K562 (cell line): ENCODE data around the gene SLC25A33.
A peak's percentile ranks its signal among the peaks of the same experiment; 100 is the strongest.

Source experiments
- EZH2 ChIP-seq: IDR thresholded peaks from 2 replicates; pipeline ENCODE4 v1.6.1; 2012; ENCODE audit warnings: low read depth, mild to moderate bottlenecking, inconsistent platforms, low read length, borderline replicate concordance
- JUN ChIP-seq, 2 experiments: sonication (generic) in 1 of 2; formaldehyde crosslinking in 1 of 2; IDR thresholded peaks; 2 replicates each; pipeline versions ENCODE4 v1.6.1 to v1.8.0; 2012 to 2022; ENCODE audit warnings: borderline replicate concordance in 2 of 2, mild to moderate bottlenecking in 2 of 2, improper control_type of control experiment in 1 of 2, low read depth in 1 of 2, low read length in 1 of 2, missing genetic modification reagents in 1 of 2
- KLF10 ChIP-seq: fragments of 250-450 bp; sonication (Bioruptor Pico); IDR thresholded peaks from 2 replicates; pipeline ENCODE4 v1.6.1; 2021; ENCODE audit warnings: matching md5 sums
- SMARCC2 ChIP-seq: fragments of 450-650 bp; IDR thresholded peaks from 2 replicates; pipeline ENCODE4 v1.6.1; 2017; ENCODE audit warnings: antibody characterized with exemption, moderate library complexity, mild to moderate bottlenecking, low read depth
- TEAD4 ChIP-seq, 2 experiments: sonication (generic) in 1 of 2; formaldehyde crosslinking in 1 of 2; IDR thresholded peaks; 2 replicates each; pipeline versions ENCODE4 v1.6.1 to v1.8.0; 2012 to 2022; ENCODE audit warnings: borderline replicate concordance in 1 of 2, inconsistent platforms in 1 of 2, low read length in 1 of 2, mild to moderate bottlenecking in 1 of 2, missing genetic modification reagents in 1 of 2
- XRCC5 ChIP-seq: fragments of 200-400 bp; formaldehyde crosslinking; IDR thresholded peaks from 2 replicates; pipeline ENCODE4 v1.6.1; 2017; ENCODE audit warnings: low read depth, mild to moderate bottlenecking, low read length
- ZFX ChIP-seq: sonication (generic); formaldehyde crosslinking; IDR thresholded peaks from 2 replicates; pipeline ENCODE4 v1.8.0; 2022; ENCODE audit warnings: mild to moderate bottlenecking, missing genetic modification reagents, moderate library complexity
- ZNF274 ChIP-seq: IDR thresholded peaks from 2 replicates; pipeline ENCODE4 v1.6.1; 2011; ENCODE audit warnings: low read depth, mild to moderate bottlenecking, low read length, moderate library complexity, borderline replicate concordance
- TF ChIP-seq, protein P1 (sequence below): sonication (generic); formaldehyde crosslinking; IDR thresholded peaks from 2 replicates; pipeline ENCODE4 v1.9.0; 2022; ENCODE audit warnings: mild to moderate bottlenecking, missing genetic modification reagents
- TF ChIP-seq, protein P2 (sequence below): fragments of 250-450 bp; sonication (Bioruptor Pico); IDR thresholded peaks from 2 replicates; pipeline ENCODE4 v1.5.0; 2021
- TF ChIP-seq, protein P3 (sequence below), 3 experiments: IDR thresholded peaks in 2 of 3; conservative IDR thresholded peaks in 1 of 3; 2 replicates each; pipeline ENCODE4 v1.5.1; 2011 to 2012; ENCODE audit warnings: low read length in 3 of 3, mild to moderate bottlenecking in 3 of 3, control low read depth in 2 of 3, improper control_type of control experiment in 1 of 3, inconsistent platforms in 1 of 3, low read depth in 1 of 3, mixed read lengths in 1 of 3, moderate library complexity in 1 of 3; ENCODE audit not compliant: insufficient read depth in 2 of 3

DNA sequence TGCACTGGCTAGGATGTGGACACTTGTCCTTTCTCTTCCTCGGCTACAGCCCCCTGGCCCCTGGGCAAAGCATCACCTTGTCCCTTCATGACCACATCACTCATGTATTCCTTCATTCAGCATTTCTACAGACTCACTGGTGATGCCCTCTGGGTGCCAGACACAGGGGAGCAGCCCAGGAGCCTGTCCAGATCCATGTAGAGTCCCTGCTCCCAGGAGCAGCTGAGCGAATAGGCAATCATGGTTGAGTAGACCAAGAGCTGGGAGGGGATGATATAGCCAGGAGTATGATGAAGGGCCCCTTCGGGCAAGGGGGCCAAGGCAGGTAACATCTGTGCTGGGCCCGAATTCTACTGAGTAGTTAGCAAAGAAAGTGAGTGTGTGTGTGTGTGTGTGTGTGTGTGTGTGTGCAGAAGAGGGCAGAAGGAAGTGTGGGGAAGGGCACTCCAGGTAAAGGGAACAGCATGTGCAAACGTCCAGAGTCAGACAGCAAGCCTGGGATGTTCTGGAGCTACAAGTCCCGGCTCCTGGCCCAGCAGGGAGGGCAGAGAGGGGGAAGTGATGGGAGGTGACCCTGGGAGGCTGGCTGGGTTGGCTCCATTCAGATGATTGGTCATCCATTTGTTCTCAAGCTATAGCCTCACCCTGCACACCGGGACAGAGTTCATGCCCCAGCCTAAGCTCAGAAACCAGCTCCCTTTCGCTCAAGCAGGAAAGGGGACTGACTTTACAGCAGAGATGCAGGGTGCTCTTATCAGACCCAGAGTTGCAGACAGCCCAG lies 91.3 kb downstream of the SLC25A33 start:
- TF ChIP-seq, protein P1, sequence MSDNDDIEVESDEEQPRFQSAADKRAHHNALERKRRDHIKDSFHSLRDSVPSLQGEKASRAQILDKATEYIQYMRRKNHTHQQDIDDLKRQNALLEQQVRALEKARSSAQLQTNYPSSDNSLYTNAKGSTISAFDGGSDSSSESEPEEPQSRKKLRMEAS = 0 out of 2 replicates have a peak, but pooled peaks have one; percentile 20
- TF ChIP-seq ZNF274 (no peak), ZFX (CRISPR knock-in tag) (no peak), TEAD4 (IDR thresholded peaks at IDR 0.05; ENCODE audit: low read length) (no peak), TEAD4 (CRISPR knock-in tag; IDR thresholded peaks at IDR 0.05; ENCODE audit: borderline replicate concordance) (no peak), KLF10 (CRISPR knock-in tag) (no peak), JUN (IDR thresholded peaks at IDR 0.05; ENCODE audit: borderline replicate concordance, low read depth, low read length) (no peak), JUN (CRISPR knock-in tag; IDR thresholded peaks at IDR 0.05; ENCODE audit: borderline replicate concordance) (no peak), SMARCC2 (no peak), EZH2 (no peak), XRCC5 (no peak)
- TF ChIP-seq, protein P2, sequence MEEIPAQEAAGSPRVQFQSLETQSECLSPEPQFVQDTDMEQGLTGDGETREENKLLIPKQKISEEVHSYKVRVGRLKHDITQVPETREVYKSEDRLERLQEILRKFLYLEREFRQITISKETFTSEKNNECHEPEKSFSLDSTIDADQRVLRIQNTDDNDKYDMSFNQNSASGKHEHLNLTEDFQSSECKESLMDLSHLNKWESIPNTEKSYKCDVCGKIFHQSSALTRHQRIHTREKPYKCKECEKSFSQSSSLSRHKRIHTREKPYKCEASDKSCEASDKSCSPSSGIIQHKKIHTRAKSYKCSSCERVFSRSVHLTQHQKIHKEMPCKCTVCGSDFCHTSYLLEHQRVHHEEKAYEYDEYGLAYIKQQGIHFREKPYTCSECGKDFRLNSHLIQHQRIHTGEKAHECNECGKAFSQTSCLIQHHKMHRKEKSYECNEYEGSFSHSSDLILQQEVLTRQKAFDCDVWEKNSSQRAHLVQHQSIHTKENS (CRISPR knock-in tag) = no peak
- TF ChIP-seq, protein P3, sequence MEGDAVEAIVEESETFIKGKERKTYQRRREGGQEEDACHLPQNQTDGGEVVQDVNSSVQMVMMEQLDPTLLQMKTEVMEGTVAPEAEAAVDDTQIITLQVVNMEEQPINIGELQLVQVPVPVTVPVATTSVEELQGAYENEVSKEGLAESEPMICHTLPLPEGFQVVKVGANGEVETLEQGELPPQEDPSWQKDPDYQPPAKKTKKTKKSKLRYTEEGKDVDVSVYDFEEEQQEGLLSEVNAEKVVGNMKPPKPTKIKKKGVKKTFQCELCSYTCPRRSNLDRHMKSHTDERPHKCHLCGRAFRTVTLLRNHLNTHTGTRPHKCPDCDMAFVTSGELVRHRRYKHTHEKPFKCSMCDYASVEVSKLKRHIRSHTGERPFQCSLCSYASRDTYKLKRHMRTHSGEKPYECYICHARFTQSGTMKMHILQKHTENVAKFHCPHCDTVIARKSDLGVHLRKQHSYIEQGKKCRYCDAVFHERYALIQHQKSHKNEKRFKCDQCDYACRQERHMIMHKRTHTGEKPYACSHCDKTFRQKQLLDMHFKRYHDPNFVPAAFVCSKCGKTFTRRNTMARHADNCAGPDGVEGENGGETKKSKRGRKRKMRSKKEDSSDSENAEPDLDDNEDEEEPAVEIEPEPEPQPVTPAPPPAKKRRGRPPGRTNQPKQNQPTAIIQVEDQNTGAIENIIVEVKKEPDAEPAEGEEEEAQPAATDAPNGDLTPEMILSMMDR (IDR thresholded peaks at IDR 0.05 in 2 of 3, conservative IDR thresholded peaks at IDR 0.05 in 1 of 3; ENCODE audit: insufficient read depth in 2 of 3, low read depth in 1 of 3, low read length in 3 of 3) = no peak
